Neuronal stem cell (in vitro differentiated cells): ENCODE results near the gene SMOC2.

Source experiments
- DNase-seq: peaks from one replicate; pipeline ENCODE4 v3.0.0-alpha.2; 2013; ENCODE audit warnings: low spot score
- H2AFZ ChIP-seq: one replicate; pipeline ENCODE4 v1.6.1; 2013; ENCODE audit warnings: mild to moderate bottlenecking, low read length, inconsistent platforms
- H2AK5ac ChIP-seq: 2 replicates; pipeline ENCODE4 v1.6.1; 2013; ENCODE audit warnings: low read depth, mild to moderate bottlenecking, inconsistent platforms, low read length, moderate library complexity, mixed read lengths
- H2BK120ac ChIP-seq: 2 replicates; pipeline ENCODE4 v1.6.1; 2013; ENCODE audit warnings: low read depth, mild to moderate bottlenecking, inconsistent platforms, low read length, moderate library complexity, mixed read lengths
- H2BK12ac ChIP-seq: one replicate; pipeline ENCODE4 v1.6.1; 2013; ENCODE audit warnings: low read length, inconsistent platforms
- H2BK15ac ChIP-seq: 2 replicates; pipeline ENCODE4 v1.6.1; 2013; ENCODE audit warnings: mild to moderate bottlenecking, low read length, inconsistent platforms, mixed read lengths
- H2BK5ac ChIP-seq: one replicate; pipeline ENCODE4 v1.6.1; 2013; ENCODE audit warnings: inconsistent platforms, mild to moderate bottlenecking, low read length, moderate library complexity
- H3K14ac ChIP-seq: one replicate; pipeline ENCODE4 v1.6.1; 2013; ENCODE audit warnings: low read length, inconsistent platforms
- H3K18ac ChIP-seq: 2 replicates; pipeline ENCODE4 v1.6.1; 2013; ENCODE audit warnings: low read length, inconsistent platforms
- H3K23ac ChIP-seq: 2 replicates; pipeline ENCODE4 v1.6.1; 2013; ENCODE audit warnings: low read depth, mild to moderate bottlenecking, mixed read lengths, low read length, inconsistent platforms; ENCODE audit not compliant: poor library complexity
- H3K27ac ChIP-seq: replicated peaks from 3 replicates; pipeline ENCODE4 v1.5.1; 2013; ENCODE audit warnings: low read length, inconsistent platforms
- H3K27me3 ChIP-seq, 3 experiments: 2 replicates each; pipeline ENCODE4 v1.6.1; 2013; ENCODE audit warnings: low read length in 3 of 3, mild to moderate bottlenecking in 2 of 3, inconsistent platforms in 1 of 3, low read depth in 1 of 3, mixed read lengths in 1 of 3, moderate library complexity in 1 of 3; ENCODE audit not compliant: control insufficient read depth in 3 of 3, insufficient read depth in 3 of 3
- H3K36me3 ChIP-seq, 2 donors: replicated peaks in 1 of 2; 2 replicates each; pipeline ENCODE4 v1.6.1; 2013; ENCODE audit warnings: low read length in 2 of 2; ENCODE audit not compliant: control insufficient read depth in 2 of 2, insufficient read depth in 2 of 2
- H3K4ac ChIP-seq: 2 replicates; pipeline ENCODE4 v1.6.1; 2013; ENCODE audit warnings: inconsistent platforms, mild to moderate bottlenecking, low read length, moderate library complexity
- H3K4me1 ChIP-seq, 2 donors: 1 replicate in 1 of 2; 2 replicates in 1 of 2; pipeline ENCODE4 v1.6.1; 2013; ENCODE audit warnings: low read length in 2 of 2, low read depth in 1 of 2; ENCODE audit not compliant: control insufficient read depth in 2 of 2, insufficient read depth in 1 of 2
- H3K4me2 ChIP-seq: one replicate; pipeline ENCODE4 v1.6.1; 2013; ENCODE audit warnings: mild to moderate bottlenecking, low read length, inconsistent platforms; ENCODE audit not compliant: insufficient read depth, poor library complexity, severe bottlenecking
- H3K4me3 ChIP-seq, 2 donors: 2 replicates each; pipeline ENCODE4 v1.5.1; 2013; ENCODE audit warnings: low read length in 2 of 2, mild to moderate bottlenecking in 2 of 2, inconsistent platforms in 1 of 2, moderate library complexity in 1 of 2
- H3K79me1 ChIP-seq: one replicate; pipeline ENCODE4 v1.6.1; 2013; ENCODE audit warnings: low read depth, mild to moderate bottlenecking, inconsistent platforms, low read length, moderate library complexity
- H3K9ac ChIP-seq: one replicate; pipeline ENCODE4 v1.6.1; 2013; ENCODE audit warnings: mild to moderate bottlenecking, low read depth, low read length, inconsistent platforms; ENCODE audit not compliant: poor library complexity
- H3K9me3 ChIP-seq, 2 donors: replicated peaks in 1 of 2; 2 replicates each; pipeline versions ENCODE3 to v1.6.1; 2013; ENCODE audit warnings: low read length in 2 of 2, mild to moderate bottlenecking in 2 of 2, inconsistent platforms in 1 of 2, low read depth in 1 of 2, mixed read lengths in 1 of 2, moderate library complexity in 1 of 2; ENCODE audit not compliant: control insufficient read depth in 2 of 2, insufficient read depth in 1 of 2
- H4K8ac ChIP-seq: one replicate; pipeline ENCODE4 v1.6.1; 2013; ENCODE audit warnings: low read depth, mild to moderate bottlenecking, inconsistent platforms, low read length, moderate library complexity
- H4K91ac ChIP-seq: one replicate; pipeline ENCODE4 v1.6.1; 2013; ENCODE audit warnings: low read length, low read depth, mild to moderate bottlenecking, inconsistent platforms; ENCODE audit not compliant: poor library complexity
- WGBS, 2 donors: extraction: QIAGEN DNeasy Blood & Tissue Kit; methylation state at CpG; one replicate each; pipeline ENCODE4 v1.1.7; 2013; ENCODE audit warnings: missing lambda C conversion rate in 2 of 2, mixed read lengths in 1 of 2; ENCODE audit not compliant: insufficient read length in 2 of 2, insufficient replicate concordance in 1 of 2; ENCODE audit errors: extremely low coverage in 2 of 2; 5-methylcytosine and 5-hydroxymethylcytosine counted together

SMOC2 gene

DNA sequence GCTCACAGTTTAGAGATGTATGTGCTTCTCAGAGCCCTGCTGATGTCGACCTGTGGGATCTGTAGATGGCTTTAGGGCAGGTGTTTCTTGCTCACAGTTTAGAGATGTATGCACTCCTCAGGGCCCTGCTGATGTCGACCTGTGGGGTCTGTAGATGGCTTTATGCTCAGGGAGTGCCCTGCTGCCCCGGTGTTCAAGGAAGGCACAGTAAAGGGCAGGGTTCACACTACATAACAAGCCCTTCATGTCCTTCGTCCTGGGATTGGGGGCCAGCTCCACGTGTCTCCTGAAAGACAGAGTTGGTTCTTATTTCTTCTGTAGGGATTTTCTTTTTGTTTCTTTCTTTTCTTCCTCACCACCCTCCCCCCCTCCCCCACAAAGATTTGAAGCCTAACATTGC is 91.1 kb downstream of the SMOC2 start:
- no peak overlapping the region for H3K4me3 ChIP-seq
- no peak overlapping the region for H3K23ac ChIP-seq
- no peak overlapping the region for H2BK15ac ChIP-seq
- no peaks in the 10 kb centered on the region for H3K36me3 ChIP-seq
- WGBS, 2 donors: no CpG with 5 or more reads among the region's 5 CpGs
- H3K14ac ChIP-seq: no peak overlapping the region
- H4K8ac ChIP-seq: no peak overlapping the region
- no peak for DNase-seq
- no peak overlapping the region for H2BK120ac ChIP-seq
- H3K9me3 ChIP-seq: no peaks in the 10 kb centered on the region
- no peaks in the 10 kb centered on the region for H3K79me1 ChIP-seq
- H3K4me2 ChIP-seq: no peak overlapping the region
- H2AK5ac ChIP-seq: no peak overlapping the region
- H2AFZ ChIP-seq: no peak overlapping the region
- H4K91ac ChIP-seq: no peak overlapping the region
- no peak overlapping the region for H2BK12ac ChIP-seq
- no peaks in the 10 kb centered on the region for H3K27me3 ChIP-seq
- no peak overlapping the region for H3K9ac ChIP-seq
- H3K27ac ChIP-seq: no peak overlapping the region
- H2BK5ac ChIP-seq: no peak overlapping the region
- H3K18ac ChIP-seq: no peak overlapping the region
- H3K4me1 ChIP-seq: peaks cover 0 to 7% of the 10 kb centered on the region in 2 donors
- H3K4ac ChIP-seq: no peak overlapping the region

DNA sequence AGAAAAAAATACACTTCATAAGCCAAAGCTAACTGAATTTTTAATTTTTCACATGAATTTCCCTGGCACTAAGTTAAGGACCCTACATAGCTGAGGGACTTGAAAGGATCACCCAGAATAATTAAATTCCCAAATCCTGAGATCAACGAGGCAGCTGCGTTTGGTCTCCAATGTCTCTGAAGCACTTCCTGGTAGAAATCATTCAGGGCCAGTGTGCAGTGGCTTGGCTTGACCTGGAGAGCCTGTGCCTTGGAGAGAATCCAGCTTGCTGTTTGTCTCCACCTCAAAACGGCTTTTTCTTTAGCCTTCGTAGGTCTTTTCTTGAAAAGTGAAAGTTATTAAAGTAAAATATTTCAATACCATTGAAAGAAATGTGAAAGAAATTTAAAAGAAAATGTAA is 92.4 kb downstream of the SMOC2 start:
- Histone ChIP-seq H3K27me3 (no peaks in the 10 kb centered on the region), H3K23ac (no peak overlapping the region), H3K18ac (no peak overlapping the region), H3K4me3 (no peak overlapping the region), H3K4me2 (no peak overlapping the region), H3K27ac (no peak overlapping the region), H2BK15ac (no peak overlapping the region), H3K14ac (no peak overlapping the region), H4K91ac (no peak overlapping the region), H2BK120ac (no peak overlapping the region), H3K9ac (no peak overlapping the region), H3K4ac (no peak overlapping the region), H2AK5ac (no peak overlapping the region), H2AFZ (no peak overlapping the region), H3K4me1 (peaks cover 0 to 12% of the 10 kb centered on the region in 2 donors), H4K8ac (no peak overlapping the region), H2BK12ac (no peak overlapping the region), H3K79me1 (no peaks in the 10 kb centered on the region), H2BK5ac (no peak overlapping the region), H3K36me3 (no peaks in the 10 kb centered on the region), H3K9me3 (no peaks in the 10 kb centered on the region)
- DNase-seq: no peak
- WGBS, 2 donors: no CpG with 5 or more reads among the region's 4 CpGs

DNA sequence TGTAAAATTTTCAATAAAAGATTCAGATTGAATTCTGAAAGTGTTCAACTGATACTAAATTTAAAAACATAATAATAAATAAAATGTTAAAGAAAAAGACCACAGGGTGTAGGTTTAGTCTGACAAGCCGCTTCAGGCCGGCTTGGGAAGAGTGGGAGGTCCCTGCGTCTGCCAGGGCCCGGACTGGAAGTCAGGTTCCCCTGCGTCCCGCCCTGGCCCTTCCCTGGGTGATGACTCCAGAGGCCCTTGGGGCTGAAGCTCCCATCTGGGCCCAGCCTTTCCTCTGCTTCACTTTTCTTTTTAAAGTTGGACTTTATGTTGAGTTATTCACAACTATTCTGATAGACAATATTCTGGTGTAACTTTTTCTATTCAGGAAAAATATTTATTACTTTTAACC is 93.3 kb downstream of the SMOC2 start:
- Histone ChIP-seq H2BK120ac (no peak overlapping the region), H2AFZ (no peak overlapping the region), H3K14ac (no peak overlapping the region), H3K4me3 (no peak overlapping the region), H4K8ac (no peak overlapping the region), H3K79me1 (no peaks in the 10 kb centered on the region), H2BK12ac (no peak overlapping the region), H3K4ac (no peak overlapping the region), H3K9me3 (no peaks in the 10 kb centered on the region), H3K23ac (no peak overlapping the region), H3K9ac (no peak overlapping the region), H3K4me2 (no peak overlapping the region), H3K18ac (no peak overlapping the region), H3K27me3 (no peaks in the 10 kb centered on the region), H4K91ac (no peak overlapping the region), H3K36me3 (no peaks in the 10 kb centered on the region), H3K4me1 (peaks cover 0 to 12% of the 10 kb centered on the region in 2 donors), H2BK5ac (no peak overlapping the region), H3K27ac (no peak overlapping the region), H2AK5ac (no peak overlapping the region), H2BK15ac (no peak overlapping the region)
- DNase-seq: no peak
- WGBS, 2 donors: no CpG with 5 or more reads among the region's 6 CpGs

DNA sequence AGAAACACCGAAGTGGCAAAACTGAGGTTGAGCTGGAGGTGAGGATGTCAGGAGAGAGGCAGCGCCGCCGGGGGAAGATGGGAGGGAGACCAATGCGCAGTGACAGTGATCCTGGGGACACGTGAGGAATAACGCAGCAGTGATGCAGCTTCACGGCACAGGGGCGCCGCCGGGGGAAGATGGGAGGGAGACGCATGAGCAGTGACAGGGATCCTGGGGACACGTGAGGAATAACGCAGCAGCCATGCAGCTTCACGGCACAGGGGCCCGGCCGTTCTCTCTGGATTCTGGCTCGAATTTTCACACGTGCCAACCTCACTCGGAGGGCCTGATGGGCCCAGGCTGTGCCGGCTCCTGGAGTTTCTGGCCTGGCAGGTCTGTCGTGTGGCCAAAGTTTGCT is 94.7 kb downstream of the SMOC2 start:
- Histone ChIP-seq H3K4ac (peak overlapping the region; percentile 42), H3K79me1 (no peaks in the 10 kb centered on the region), H3K9me3 (no peaks in the 10 kb centered on the region), H3K4me1 (peaks cover 0 to 12% of the 10 kb centered on the region in 2 donors), H2BK15ac (peak overlapping the region; percentile 63), H3K18ac (peak overlapping the region; percentile 88), H3K4me3 (peak overlapping the region in 1 of 2 donors; percentile 61), H3K36me3 (no peaks in the 10 kb centered on the region), H3K27me3 (no peaks in the 10 kb centered on the region), H2BK120ac (no peak overlapping the region), H4K91ac (no peak overlapping the region), H4K8ac (no peak overlapping the region), H3K9ac (peak overlapping the region; percentile 78), H2AFZ (peak overlapping the region; percentile 33), H2AK5ac (peak overlapping the region; percentile 81), H2BK12ac (no peak overlapping the region), H3K27ac (no peak overlapping the region), H2BK5ac (peak overlapping the region; percentile 46), H3K23ac (peak overlapping the region; percentile 77), H3K14ac (no peak overlapping the region), H3K4me2 (no peak overlapping the region)
- DNase-seq: no peak
- no CpG with 5 or more reads among the region's 22 CpGs for WGBS, 2 donors
